PFSK-1 (cell line): Measurements from ENCODE around the gene DOCK9.

Source experiments
- FOXP2 ChIP-seq: optimal IDR thresholded peaks from 2 replicates; pipeline ENCODE3; 2011; ENCODE audit warnings: borderline replicate concordance, control low read depth, inconsistent platforms; ENCODE audit not compliant: insufficient read depth; ENCODE audit errors: extremely low read length, extremely low read depth
- POLR2AphosphoS5 ChIP-seq: IDR thresholded peaks from 2 replicates; pipeline ENCODE4 v1.6.1; 2012; ENCODE audit warnings: low read depth, mild to moderate bottlenecking, control low read depth, low read length, moderate library complexity
- REST ChIP-seq, 2 experiments: IDR thresholded peaks; 2 replicates each; pipeline versions ENCODE4 v1.6.1 to v1.8.0; 2011 to 2012; ENCODE audit warnings: low read depth in 2 of 2, low read length in 2 of 2, control low read depth in 1 of 2, inconsistent platforms in 1 of 2, mild to moderate bottlenecking in 1 of 2, moderate library complexity in 1 of 2; ENCODE audit not compliant: insufficient read depth in 1 of 2
- SIN3A ChIP-seq: IDR thresholded peaks from 2 replicates; pipeline ENCODE4 v1.6.1; 2012; ENCODE audit warnings: mild to moderate bottlenecking, low read length, moderate library complexity, borderline replicate concordance; ENCODE audit not compliant: insufficient read depth
- TAF1 ChIP-seq: IDR thresholded peaks from 2 replicates; pipeline ENCODE4 v1.6.1; 2012; ENCODE audit warnings: low read length, control low read depth, borderline replicate concordance; ENCODE audit not compliant: insufficient read depth

Gene DOCK9

DNA sequence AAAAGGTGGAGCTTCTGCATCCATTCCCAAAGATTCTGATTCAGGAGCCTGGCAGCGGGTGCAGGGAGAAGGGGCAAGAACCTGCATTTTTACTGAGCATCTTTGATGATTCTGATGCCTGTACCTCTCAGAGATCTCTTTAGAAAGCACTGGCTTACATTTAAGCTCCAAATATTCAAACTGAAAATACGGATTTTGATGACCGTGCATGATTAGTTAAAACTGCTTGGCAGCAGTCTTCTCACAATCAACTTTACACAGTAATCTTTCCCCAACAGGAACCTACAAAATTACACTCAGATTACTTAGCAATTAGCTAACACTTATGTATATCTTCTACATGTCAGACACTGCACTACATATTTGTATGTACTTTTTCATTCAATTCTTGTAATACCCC lies 108.9 kb downstream of the DOCK9 start:
- no peak for TF ChIP-seq REST (IDR thresholded peaks at IDR 0.05; ENCODE audit: insufficient read depth in 1 of 2, low read depth in 2 of 2, low read length in 2 of 2)
- no peak for TF ChIP-seq POLR2AphosphoS5
- no peak for TF ChIP-seq FOXP2
- TF ChIP-seq SIN3A = no peak
- no peak for TF ChIP-seq TAF1

GRCh38 chr13:98866882-98867281 lies 111.0 kb downstream of the DOCK9 start:
- no peak for TF ChIP-seq TAF1
- no peak for TF ChIP-seq SIN3A
- TF ChIP-seq FOXP2 = no peak
- no peak for TF ChIP-seq POLR2AphosphoS5
- TF ChIP-seq REST (IDR thresholded peaks at IDR 0.05; ENCODE audit: insufficient read depth in 1 of 2, low read depth in 2 of 2, low read length in 2 of 2) = no peak

DNA sequence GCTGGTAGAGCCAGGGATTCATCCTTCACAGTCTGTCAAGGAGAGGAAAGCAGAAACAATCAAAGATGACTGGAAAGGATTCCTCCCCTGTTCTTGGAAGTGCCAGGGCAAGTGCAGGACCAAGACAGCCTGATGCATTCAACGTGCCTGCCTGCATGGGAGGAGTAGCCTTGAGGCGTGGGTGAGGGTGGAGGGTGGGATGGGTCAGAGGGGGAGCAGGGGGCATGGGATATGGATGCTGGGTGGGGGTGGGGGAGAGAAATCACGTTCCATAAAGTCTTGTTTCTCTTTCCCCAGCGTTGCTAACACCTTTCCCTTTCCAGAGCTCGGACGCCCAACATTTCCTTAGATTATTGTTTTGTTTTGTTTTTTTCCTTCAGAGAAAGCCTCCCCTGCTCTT lies 117.4 kb downstream of the DOCK9 start:
- TF ChIP-seq FOXP2 (no peak), POLR2AphosphoS5 (no peak), TAF1 (no peak)

- TF ChIP-seq TAF1 = no peak
- no peak for TF ChIP-seq SIN3A
- no peak for TF ChIP-seq POLR2AphosphoS5
- TF ChIP-seq REST (IDR thresholded peaks at IDR 0.05; ENCODE audit: insufficient read depth in 1 of 2, low read depth in 2 of 2, low read length in 2 of 2) = no peak
- TF ChIP-seq FOXP2 = no peak
Observed at GRCh38 chr13:98858191-98858590, 119.7 kb downstream of the DOCK9 start.

DNA sequence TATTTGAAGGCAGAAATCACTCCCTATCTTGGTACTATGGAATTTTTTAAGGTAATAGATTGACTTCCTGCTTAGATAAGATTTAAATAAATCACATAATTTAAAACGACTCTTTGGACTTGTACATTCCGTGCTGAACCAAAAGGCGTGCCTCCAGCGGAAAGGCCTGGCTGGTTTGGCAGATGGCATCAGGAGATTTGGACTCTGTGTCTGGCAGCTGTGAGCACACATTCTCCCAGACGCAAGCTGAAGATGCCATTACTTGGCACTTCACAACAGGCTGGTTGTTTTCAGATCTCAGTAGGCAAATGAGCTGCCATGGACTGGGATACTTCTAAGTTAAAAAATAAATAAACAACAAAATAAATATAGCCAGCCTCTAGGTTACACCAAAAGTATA lies 120.9 kb downstream of the DOCK9 start:
- no peak for TF ChIP-seq SIN3A

DNA sequence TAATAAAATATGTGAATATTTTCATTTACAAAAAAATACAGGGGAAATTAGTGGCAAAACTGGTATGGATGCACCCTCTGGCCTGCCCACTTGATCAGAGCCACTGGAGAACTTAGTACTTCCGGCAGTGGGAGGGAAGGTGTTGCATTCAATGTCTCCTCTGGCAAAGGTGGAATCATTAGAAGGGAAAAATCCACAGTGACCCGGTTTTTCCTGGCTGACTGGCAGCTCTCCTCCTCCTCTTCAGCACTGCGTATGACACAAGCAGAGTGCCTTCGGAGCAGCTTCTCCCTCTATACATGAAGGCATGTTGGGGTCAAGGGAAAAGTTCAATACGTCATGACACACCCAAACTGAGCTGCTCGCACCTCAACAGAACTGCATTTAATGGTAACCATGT lies 123.4 kb downstream of the DOCK9 start:
- no peak for TF ChIP-seq POLR2AphosphoS5
- no peak for TF ChIP-seq REST (IDR thresholded peaks at IDR 0.05; ENCODE audit: insufficient read depth in 1 of 2, low read depth in 2 of 2, low read length in 2 of 2)
- TF ChIP-seq FOXP2 = no peak
- no peak for TF ChIP-seq SIN3A
- no peak for TF ChIP-seq TAF1
